GM19397 (cell line): Measurements from ENCODE around the gene COL4A1.

Experiments used
- ATAC-seq: cut with Tn5 transposase; IDR thresholded peaks from one replicate; pipeline ENCODE4 v1.9.1; 2021; ENCODE audit warnings: mild to moderate bottlenecking, moderate library complexity; ENCODE audit not compliant: unreplicated experiment

Gene COL4A1

DNA sequence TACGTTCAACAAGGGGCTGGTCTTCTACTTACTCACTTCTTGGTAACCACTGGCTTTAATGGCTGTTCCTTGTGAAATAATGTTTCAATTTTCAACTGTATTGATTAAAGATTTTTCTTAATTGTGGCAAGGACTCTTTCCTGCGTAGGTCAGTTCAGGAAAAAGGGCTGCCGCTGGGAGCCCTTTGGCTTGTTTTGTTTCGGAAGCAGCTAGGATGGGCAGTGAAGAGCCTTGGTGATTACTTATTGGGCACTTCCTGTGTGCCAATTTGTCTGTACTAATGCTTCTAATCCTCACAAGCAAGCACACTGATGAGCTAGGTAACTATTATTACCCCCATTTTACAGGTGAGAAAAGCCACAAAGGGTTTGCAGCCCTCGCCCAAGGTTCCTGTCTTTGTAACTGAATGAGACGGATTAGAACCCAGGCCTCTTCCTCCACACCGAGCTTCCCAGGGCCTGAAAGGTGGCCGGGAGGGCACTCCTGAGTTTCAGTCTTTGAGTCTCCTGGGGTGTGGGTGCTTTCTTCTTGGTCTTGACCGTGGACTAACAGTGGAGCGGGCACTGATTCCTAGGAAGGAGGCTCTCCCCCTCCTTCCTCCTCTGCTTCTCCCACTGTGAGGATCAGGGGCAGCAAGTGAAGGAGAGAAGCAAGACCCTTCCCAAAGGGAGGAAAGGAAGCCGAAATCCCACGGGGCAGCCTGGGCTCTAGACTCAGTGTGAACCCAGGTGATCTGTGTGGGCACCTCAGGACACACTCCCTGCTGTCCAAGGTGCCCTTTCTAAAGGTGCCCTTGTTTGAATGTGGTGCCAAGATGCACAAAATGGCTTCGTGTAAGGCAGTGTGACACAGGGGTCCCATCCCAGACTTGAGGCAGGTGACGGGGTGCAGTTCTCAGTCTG lies 3.8 kb upstream of the COL4A1 start:
- no peak for ATAC-seq

DNA sequence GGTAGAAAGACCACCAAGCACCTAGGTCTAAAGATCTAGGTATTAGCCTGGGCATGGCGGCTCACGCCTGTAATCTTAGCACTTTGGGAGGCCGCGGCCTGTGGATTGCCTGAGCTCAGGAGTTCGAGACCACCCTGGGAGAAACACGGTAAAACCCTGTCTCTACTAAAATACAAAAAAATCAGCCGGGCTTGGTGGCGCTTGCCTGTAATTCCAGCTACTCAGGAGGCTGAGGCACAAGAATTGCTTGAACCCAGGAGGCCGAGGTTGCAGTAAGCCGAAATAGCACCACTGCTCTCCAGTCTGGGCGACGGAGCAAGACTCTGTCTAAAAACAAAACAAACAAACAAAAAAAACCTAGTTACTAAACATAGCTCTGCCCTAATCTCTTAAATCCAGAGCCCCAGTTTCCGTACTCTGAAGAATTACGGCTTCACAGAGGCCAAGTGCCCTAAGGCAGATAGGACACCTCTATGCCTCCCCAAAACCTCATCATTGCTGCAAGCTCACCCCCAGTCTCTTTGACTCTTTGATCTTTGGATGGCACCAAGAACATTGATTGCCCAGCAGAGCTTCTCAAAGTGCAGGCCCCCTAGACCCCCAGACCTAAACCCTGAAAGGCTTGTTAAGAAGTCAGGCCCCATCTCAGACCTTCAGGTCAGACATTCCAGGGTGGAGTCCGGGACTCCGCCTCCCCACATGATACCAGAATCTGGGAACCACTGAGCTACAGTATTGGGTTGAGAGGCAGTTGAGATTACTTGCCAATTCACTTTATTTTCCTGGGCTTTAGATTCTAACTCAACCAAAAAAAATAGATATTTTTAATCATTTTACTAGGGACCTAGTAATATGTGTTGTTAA lies 2.9 kb upstream of the COL4A1 start:
- ATAC-seq, result no peak

DNA sequence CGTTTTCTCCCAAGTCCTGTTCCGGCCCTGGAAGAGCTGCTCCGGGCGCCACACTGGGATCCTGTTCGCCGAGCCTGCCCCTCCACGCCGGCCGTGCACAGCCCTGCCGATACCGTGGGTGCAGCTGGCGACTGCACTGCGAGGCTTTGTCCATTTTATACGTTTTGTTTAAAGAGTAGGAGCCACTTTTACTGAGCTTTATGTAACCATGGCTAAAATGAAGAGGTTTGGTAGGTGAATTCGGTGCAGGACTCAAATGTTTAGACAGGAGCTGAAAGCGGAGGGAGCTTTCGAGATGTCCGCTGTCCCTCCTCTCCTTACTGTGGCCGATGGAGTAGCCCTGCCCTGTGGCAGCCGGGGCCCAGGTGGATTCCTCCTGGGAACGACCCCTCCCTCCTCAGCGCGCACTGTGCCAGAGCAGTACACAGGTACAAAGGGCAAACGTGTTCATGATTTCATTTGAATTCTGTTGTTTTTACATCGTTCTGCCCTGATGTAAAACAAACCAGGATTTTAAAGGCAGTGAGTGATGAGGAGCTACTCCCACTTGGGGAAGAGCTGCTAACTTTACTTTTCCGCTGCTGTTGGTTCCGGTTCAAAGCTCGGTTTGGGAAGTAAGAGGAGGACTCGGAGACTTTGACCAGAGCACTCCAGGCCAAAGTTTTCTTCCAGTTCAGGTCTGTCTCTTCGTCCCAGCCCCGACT lies 1.9 kb upstream of the COL4A1 start:
- ATAC-seq, result no peak

DNA sequence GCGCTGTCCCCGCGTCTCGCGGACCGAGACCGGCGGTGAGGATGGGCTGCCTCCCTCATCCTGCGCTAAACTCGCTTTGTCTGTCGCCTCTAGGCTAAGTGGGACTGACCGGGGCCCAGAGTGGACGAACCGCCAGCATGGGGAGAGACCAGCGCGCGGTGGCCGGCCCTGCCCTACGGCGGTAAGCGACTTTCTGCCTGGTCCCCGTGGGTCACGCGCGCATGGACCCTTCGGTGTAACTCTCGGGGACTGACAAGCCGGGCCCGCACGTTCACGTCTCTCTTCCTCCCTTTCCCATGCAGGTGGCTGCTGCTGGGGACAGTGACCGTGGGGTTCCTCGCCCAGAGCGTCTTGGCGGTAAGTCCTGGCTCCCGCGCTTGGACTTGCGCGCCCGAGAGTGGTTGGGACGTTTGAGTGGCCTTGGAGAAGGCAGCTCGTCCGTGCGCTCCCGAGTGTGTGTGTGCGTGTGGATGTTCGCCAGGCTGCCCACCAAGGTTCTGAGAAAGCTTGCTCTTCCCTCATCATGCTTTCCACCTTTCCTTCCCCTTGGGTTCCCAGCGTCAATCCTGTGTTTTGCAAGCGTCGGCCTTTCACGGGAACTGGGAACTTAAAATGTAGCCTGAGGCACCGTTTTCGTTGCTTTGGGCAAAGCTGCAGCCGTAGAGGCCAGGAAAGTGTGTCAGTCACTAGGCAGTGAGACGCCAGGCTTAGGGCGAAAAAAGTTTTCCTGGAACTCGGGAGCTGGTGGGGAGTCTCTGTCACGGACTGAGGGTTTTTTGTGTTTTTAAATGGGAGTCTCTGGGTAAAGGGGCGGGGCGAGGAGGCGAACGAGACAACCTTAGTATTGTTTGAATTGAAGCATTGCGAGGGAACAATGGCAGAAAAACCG lies 1.1 kb upstream of the COL4A1 start:
- ATAC-seq, result no peak

DNA sequence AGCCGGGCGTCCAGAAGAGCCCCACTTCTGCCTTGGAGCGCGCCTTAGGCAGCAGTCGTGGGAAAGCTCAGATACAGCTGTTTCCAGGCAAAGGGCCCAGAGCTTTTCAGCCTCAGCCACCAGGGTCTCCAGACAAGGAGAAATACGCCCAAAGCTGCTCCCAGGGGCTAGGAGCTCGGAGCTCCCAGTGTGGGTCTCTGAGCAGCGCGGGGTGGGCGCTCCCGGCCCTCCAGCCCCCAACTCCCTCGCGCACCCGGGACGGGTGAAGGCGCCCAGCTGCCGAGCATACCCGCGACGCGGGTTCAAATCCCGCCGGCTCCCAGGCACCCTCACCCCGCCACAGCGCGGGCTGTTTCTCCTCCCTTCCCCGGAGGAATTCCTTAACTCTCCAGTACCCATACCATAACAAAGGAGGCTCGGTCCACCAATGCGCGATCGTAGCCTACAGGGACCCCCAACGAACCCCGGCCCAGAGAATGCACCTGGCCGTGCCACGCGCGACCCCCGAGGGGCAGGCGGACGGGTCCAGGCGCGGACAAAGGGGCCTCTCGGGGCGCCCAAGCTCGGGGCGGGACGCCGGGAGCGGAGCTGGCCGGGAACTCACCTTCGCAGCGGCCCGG lies 507 bp downstream of the COL4A1 start:
- no peak for ATAC-seq

DNA sequence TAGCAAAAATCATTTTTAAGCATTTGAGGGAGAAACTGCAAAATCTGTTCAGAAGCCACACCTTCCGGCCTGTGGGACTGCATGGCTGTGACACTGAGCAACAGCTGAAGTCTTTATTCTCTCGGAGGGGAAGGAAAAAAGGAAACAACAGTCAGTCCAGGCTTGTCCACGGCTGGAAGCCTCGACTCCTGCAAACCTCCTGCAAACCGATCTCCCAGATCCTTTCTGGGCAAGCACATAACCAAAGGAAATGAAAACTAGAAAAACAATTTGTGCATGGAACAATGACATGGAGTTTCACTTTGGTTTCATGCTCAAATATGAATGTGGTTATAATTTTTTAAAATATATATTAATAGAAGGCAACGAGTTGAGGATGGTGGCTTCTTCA lies 1.0 kb downstream of the COL4A1 start:
- ATAC-seq, result no peak

DNA sequence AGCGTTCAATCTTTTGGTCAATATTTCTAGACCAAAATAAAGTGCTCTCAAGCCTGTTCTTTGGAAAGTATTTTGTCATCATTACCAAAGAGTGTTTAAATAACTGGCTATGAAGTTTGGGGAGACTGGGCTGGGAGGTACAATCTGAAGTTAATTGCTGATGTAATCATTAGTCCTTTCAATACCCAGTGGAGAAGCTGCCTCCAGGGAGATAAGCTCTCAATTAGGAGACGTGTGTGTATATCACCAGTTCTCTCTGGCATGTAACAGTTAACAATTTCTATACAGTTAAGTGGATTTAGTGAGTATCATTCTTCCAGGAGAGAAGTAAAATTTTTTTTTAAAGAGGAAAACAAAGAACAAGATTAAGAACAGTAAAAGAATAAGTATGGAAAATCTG lies 1.4 kb downstream of the COL4A1 start:
- ATAC-seq, result no peak

DNA sequence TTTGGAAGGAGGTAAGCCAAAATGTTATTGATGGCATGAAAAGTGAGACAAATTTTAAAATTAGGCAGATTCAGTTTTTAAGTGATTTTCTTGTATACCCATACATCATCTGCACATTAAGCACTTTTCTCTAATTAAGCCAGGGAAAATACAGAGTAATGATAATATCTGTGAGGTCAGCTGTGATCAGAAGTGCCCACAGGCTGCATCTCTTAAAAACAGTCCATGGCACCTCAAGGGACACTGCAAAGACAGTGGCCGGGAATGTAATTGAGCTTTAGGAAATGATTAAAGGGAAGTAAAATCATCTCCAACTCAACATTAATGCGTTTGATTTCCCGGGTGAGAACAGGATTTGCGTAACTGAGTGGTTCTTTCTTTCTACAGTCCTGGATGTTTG lies 2.0 kb downstream of the COL4A1 start:
- no peak for ATAC-seq

DNA sequence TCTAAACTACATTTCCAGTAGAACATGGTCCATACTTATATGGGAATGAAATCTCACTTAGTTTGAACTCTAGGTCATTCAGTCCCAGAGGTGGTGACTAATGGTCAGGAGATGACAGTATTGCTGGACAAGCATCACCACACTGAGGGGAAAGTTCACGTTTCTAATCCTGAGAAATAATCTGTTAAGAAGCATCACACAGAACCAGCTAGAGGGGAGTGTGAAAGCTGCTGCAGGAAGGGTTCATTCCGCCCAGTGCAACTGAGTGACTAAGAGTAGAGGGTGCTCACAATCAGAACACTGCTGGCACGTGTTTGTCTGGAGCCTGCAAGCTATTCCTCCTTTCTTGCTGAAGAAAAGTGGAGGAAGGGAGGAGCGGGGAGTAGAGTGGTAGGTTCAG lies 2.7 kb downstream of the COL4A1 start:
- ATAC-seq, result no peak

DNA sequence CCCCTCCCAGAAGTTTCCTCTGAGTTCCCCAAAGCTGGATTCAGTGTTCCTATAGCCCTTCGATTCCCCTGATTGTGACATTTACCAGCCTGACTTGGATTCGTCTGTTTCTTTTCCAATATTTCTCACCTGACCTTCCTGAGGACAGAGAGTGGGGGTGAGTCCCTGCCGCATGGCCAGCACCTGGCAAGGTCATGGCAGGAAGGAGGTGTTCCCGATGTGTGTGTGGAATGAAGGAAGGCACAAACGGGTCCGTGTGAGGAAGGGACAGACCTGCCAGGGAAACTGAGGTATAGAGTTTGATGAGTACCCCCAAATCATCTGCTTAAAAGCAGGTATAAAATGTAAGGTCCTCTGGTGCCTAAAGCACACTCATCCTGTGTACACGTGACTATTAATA lies 3.3 kb downstream of the COL4A1 start:
- no peak for ATAC-seq

DNA sequence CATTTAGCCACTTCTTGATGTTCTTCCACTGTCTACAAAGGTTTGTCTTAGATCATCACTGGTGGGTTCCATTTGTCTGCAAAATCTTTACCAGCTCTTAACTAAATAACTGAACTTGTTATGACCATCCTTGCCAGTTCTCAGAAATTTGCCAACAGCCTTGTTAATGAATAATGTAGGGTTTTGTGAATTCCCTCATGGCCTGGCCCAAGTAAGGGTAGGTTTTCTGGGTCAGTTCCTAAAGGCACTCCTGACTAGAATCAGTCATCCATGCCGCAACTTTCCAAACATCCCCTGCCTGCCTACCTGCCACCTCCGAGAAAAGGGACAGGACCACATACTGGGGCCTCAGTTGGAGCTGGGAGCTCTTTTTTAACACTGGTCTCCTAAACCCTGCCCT lies 4.0 kb downstream of the COL4A1 start:
- no peak for ATAC-seq

DNA sequence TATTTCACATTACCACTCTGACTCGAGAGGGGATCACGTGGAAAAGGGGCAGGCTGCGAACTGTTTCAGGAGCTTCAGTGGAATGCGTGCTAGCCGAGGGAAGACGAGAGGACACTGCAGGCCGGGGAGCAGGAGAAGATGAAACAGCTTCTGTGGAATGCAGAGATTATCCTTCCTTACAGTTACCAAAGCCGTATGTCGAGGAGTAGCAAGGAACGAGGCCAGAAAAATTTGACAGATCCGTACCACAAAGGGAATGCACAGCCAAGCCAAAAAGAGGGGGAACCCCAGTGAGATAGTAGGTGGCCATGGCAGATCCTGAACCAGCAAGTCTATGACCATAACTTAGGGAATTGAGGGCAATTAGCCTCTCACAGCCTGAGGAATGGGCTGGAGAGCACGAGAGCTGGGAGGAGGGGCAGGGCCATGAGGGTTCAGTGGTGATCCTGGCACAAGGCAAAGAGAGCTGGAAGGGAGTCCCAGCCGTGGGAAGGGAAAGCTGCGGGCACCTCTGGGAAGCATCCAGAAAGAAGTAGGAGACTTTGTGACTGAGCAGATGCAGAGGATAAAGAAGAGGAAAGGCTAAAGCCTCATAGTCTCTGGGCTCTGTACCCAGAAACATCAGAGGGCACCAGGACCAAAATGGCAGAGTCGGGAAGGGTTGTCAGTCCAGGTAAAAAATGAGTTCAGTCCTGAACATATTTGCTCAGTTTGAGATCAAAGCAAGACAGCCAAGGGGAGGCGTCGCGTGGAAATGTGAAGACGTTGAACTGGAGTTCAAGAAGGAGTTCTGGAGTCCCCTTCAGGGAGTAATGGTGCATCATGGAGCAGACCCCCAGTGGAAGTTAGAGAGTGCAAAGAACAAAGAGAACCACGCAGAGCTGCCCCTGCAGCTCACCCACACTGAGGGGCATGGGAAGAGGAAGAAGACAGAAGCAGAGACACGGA lies 5.1 kb downstream of the COL4A1 start:
- ATAC-seq, result no peak

DNA sequence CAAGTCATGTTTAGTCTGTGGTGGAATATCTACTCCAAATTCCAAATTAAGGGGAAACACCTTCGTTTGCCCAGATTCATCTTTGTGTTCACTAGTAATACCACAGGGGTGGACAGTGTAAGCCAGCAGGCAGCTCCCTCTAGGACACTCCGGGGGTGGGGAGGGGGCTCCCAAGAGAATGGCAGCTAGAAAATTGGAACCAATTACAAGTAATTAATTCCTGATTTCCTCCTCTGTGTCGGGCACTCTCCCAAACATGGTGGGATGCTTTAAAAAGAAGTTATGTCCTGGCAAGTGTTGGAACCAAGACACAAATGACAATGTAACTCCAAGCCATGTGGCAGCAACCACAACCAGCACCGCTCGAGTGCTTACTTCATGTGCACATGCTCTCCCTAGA lies 5.9 kb downstream of the COL4A1 start:
- ATAC-seq, result no peak

DNA sequence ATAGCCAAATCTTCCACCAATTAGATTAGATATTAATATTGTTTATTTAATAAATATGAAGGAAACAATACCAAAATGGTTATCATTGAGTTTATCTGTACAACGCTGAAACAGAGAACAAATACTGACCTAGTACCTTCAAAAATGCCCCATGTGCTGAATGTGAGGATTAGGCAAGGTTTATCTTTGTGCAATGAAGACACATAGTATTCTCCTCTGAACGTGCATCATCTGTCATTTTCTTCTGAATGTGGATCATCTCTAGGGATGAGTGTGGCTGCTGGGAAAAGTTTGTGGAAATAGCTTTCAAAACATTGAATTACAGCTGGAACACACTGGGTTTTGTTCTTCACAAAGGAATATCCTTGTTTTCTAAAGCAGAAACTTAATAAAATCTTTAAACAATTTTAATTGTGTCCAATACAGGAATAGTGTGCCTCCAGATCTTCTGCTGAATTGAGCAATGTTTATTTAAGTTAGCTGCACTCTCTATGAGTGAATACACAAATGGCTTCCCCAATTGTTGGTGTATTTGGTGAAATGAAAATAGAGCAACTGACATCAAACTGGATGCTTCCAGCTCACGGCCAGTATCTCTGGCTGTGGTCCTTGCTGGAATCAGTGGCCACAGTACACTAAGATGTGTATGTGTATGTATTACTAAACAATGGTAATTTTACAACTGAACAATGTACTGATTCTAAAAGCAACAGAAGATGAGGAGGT lies 6.7 kb downstream of the COL4A1 start:
- no peak for ATAC-seq

DNA sequence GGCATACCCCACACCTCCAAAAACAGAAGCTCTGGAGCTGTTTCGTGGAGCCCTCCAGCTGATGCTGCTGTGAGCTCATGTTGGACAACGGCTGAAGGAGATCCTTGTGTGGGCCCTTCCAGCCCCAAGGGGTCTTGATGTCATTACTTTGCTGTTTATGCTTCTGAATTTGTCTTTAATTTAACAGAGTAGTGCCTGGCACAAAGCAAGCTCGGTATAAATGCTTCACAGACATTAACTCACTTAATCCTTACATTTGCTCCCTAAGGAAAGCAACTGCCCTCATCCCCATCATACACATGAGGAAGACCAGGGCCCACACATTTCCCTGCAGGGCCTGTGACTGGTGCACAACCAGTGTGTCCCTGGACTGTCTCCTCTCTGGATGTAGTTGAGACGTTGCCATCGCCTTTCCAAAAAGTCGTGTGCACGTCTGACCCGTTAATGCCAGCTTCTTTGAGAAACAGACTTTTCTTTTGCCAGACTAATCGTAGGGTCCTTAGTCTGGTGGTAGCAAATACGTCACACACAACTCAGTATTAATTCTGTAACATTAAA lies 7.6 kb downstream of the COL4A1 start:
- ATAC-seq, result no peak

DNA sequence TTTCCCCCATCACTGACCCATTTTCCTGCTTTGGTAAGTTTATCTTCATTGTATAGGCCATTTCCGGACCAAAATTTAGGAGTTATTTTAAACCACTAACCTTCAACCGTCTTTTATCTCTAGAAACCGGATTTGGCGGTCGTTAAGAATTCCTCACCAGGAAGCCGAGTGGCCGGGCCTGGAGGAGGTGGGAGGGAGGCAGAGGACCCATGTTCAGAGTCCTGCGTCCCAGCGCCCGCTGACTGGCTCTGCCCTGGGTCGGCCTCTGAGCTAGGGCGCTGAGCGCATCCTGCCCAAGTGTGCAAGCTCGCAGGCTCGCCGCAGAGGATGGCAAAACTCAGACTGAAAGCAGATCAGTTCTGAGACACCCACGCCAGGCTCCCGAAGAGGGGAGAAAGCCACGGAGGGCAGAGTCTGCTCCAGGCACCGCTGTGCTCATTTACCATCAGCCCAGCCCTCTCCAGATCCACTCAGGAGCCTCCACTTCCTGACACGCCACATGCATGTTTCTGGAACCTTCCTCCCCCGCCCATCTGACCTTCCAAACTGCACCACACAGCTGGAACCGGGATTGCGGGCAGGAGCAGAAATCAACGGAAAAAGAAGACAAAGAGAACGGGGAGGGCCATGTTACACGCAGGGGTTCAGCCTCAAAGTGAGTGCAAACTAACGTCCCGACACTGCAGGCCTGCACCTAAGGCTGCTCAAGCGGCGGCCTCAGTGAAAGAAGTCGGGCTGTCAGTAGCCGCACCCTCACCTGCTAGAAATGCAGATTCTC lies 8.3 kb downstream of the COL4A1 start:
- ATAC-seq, result no peak
